Mammary microvascular endothelial cell (primary cell): ENCODE measurements around the gene LYRM1. TPM values are rescaled to one million over a fixed set of nuclear protein-coding genes. Genes with fewer than 3 reads are reported as not detected.

Source experiments
- total RNA-seq: library from RNA; depleted of rRNA; stranded (reverse); fragments of >200 nt; gene quantifications from 2 replicates; pipeline ENCODE4 v1.2.3, GENCODE V29; 2015

Gene LYRM1
- total RNA-seq: 36.6 and 59.3 TPM in 2 replicates

GRCh38 chr16:20900299-20901067, at the start of gene LYRM1, which contains the start of gene DCUN1D3:
Gene LYRM1, plus strand, starts transcription at chr16:20900771. Its CDS starts 14,785 bp downstream, at chr16:20915556.
Gene DCUN1D3, minus strand, starts transcription at chr16:20900358. Its CDS starts 37,820 bp downstream, at chr16:20862538.

Other genes with a start within 250 kb of the LYRM1 start
- gene ACSM1, start 203.1 kb upstream of the LYRM1 start, total RNA-seq: not detected in 2 replicates
- 34.0 and 36.2 TPM in 2 replicates for gene THUMPD1, start 159.0 kb upstream of the LYRM1 start, total RNA-seq
- 0.33 and 0.44 TPM in 2 replicates for gene ACSM3, start 136.8 kb upstream of the LYRM1 start, total RNA-seq
- gene ERI2, start 94.3 kb upstream of the LYRM1 start, total RNA-seq: 9.0 and 9.2 TPM in 2 replicates
- gene REXO5, start 94.2 kb upstream of the LYRM1 start, total RNA-seq: 3.5 and 4.2 TPM in 2 replicates
- gene DCUN1D3, start 413 bp upstream of the LYRM1 start, total RNA-seq: 28.7 and 29.2 TPM in 2 replicates